ENCODE results near the gene ATP1A2.

The ATP1A2 gene

GRCh38 chr1:160085686-160086455, 29.7 kb upstream of the ATP1A2 start:
- peak; percentile 51 for DNase-seq (ENCODE audit: low read depth)

- DNase-seq (ENCODE audit: low read depth) = no peak
These were observed 29.1 kb upstream of the ATP1A2 start for GRCh38 chr1:160086456-160086892.

GRCh38 chr1:160087118-160087662, 28.4 kb upstream of the ATP1A2 start:
- DNase-seq (ENCODE audit: low read depth) = no peak

GRCh38 chr1:160089883-160090282, 25.7 kb upstream of the ATP1A2 start:
- DNase-seq (ENCODE audit: low read depth) = no peak

GRCh38 chr1:160090760-160091159, 24.8 kb upstream of the ATP1A2 start:
- no peak for DNase-seq (ENCODE audit: low read depth)

GRCh38 chr1:160091666-160092223, 23.8 kb upstream of the ATP1A2 start:
- no peak for DNase-seq (ENCODE audit: low read depth)

GRCh38 chr1:160092366-160093068, 23.0 kb upstream of the ATP1A2 start:
- no peak for DNase-seq (ENCODE audit: low read depth)

- no peak for DNase-seq (ENCODE audit: low read depth)
These were observed 22.5 kb upstream of the ATP1A2 start for GRCh38 chr1:160093069-160093395.

- DNase-seq (ENCODE audit: low read depth) = no peak
These were observed 21.8 kb upstream of the ATP1A2 start for GRCh38 chr1:160093624-160094290.

- no peak for DNase-seq (ENCODE audit: low read depth)
These were observed 21.3 kb upstream of the ATP1A2 start for GRCh38 chr1:160094291-160094625.

- no peak for DNase-seq (ENCODE audit: low read depth)
These were observed 20.8 kb upstream of the ATP1A2 start for GRCh38 chr1:160094806-160095205.

- no peak for DNase-seq (ENCODE audit: low read depth)
These were observed 20.0 kb upstream of the ATP1A2 start for GRCh38 chr1:160095382-160096105.

GRCh38 chr1:160096274-160097116, 19.1 kb upstream of the ATP1A2 start:
- no peak for DNase-seq (ENCODE audit: low read depth)

- no peak for DNase-seq (ENCODE audit: low read depth)
These were observed 18.2 kb upstream of the ATP1A2 start for GRCh38 chr1:160097151-160097910.

- DNase-seq (ENCODE audit: low read depth) = peak; percentile 88
These were observed 17.4 kb upstream of the ATP1A2 start, which contains the start of gene IGSF8 for GRCh38 chr1:160097911-160098851. Gene IGSF8 (minus strand): TSS chr1:160098619. CDS start chr1:160098472, 147 bp downstream.

GRCh38 chr1:160098852-160099561, 16.6 kb upstream of the ATP1A2 start:
- peak; percentile 98 for DNase-seq (ENCODE audit: low read depth)

- no peak for DNase-seq (ENCODE audit: low read depth)
These were observed 15.7 kb upstream of the ATP1A2 start for GRCh38 chr1:160099716-160100375.

Data from activated T-helper 1 cell treated with Interleukin-2 at 50 U/mL for 16 hours (primary cell).